ENCODE data around the gene EIF4A3. TPM values are rescaled to one million over a fixed set of nuclear protein-coding genes. Genes with fewer than 3 reads are reported as not detected.
A peak's percentile ranks its signal among the peaks of the same experiment; 100 is the strongest.

EIF4A3 gene
- total RNA-seq, 3 donors from 2014 or later = 46.2 to 93.1 (median 67.9) TPM

DNA sequence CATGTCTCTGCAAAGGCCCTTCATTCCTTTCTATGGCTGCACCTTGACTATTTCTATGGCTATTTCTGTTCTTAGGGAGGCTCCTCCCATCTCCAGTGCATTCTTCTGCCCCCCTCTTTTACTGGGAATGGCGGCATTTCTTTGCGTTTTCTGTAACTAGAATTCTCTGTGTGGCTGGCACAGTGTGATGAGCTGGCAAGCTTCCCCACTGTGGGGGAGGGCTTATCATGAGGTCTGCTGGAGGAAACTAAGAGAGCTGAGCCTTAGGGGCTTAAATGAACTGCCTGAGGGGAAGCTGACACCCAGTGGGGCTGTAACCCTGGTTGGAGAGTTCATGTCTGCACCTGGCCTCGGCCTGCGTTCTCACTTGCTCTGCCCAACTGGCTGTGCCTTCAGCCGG lies 21.4 kb upstream of the EIF4A3 start:
- TF ChIP-seq, protein P1, sequence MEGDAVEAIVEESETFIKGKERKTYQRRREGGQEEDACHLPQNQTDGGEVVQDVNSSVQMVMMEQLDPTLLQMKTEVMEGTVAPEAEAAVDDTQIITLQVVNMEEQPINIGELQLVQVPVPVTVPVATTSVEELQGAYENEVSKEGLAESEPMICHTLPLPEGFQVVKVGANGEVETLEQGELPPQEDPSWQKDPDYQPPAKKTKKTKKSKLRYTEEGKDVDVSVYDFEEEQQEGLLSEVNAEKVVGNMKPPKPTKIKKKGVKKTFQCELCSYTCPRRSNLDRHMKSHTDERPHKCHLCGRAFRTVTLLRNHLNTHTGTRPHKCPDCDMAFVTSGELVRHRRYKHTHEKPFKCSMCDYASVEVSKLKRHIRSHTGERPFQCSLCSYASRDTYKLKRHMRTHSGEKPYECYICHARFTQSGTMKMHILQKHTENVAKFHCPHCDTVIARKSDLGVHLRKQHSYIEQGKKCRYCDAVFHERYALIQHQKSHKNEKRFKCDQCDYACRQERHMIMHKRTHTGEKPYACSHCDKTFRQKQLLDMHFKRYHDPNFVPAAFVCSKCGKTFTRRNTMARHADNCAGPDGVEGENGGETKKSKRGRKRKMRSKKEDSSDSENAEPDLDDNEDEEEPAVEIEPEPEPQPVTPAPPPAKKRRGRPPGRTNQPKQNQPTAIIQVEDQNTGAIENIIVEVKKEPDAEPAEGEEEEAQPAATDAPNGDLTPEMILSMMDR (IDR thresholded peaks at IDR 0.05) = no peak
- TF ChIP-seq POLR2A (IDR thresholded peaks at IDR 0.05) = no peak
- DNase-seq (ENCODE audit: low spot score in 2 of 2) = no peak

DNA sequence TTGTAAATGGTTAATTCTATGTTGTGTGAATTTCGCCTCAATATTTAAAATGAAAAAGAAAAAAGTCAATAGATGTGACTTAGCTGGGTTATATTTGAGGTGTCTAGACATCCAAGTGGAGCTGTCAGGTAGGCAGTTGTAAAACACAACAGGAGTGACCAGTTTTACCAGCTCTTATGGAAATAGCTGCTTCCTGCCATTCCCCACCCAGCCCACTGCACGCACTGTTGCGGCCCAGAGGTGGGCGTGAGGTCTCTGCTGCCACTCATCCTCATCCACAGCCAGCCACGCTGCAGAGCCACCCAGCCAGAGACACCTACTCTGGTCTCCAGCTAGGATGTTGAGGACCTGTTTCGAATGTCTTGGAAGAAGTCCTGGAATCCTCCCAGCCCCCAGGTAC lies 19.5 kb upstream of the EIF4A3 start:
- Histone ChIP-seq H3K9me3 (no peaks in the 10 kb centered on the region), H3K4me3 (no peak overlapping the region), H3K27ac (no peak overlapping the region)

More for the DNA sequence above, 21.4 kb upstream of the EIF4A3 start:
- Histone ChIP-seq H3K9me3 (no peaks in the 10 kb centered on the region), H3K27ac (peak overlapping the region in 1 of 2 donors; percentile 81), H3K4me1 (no peaks in the 10 kb centered on the region), H3K27me3 (no peaks in the 10 kb centered on the region), H3K4me3 (no peak overlapping the region), H3K36me3 (no peaks in the 10 kb centered on the region)
- intact Hi-C loops (cut with DNase I; ENCODE audit: low total_unique reads) = no loop called here

DNA sequence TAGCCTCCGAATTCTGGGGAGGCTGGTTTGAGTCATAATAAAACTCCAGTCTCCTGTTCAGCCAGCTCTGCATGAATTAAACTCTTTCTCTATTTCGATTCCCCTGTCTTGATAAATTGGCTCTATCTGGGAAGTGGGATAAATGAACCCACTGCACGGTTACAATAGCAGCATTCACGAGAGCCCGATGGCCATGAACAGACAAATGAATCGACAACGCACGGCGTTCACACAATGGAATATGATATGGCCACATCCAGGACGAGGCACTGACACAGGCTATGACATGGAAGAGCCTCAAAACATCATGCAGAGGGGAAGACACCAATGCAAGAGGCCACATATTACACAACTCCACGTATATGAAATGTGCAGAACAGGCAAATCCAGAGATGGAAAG lies 17.3 kb upstream of the EIF4A3 start:
- Histone ChIP-seq H3K27ac (no peak overlapping the region), H3K36me3 (no peaks in the 10 kb centered on the region), H3K9me3 (no peaks in the 10 kb centered on the region), H3K4me1 (no peaks in the 10 kb centered on the region), H3K4me3 (no peak overlapping the region), H3K27me3 (no peaks in the 10 kb centered on the region)
- intact Hi-C loops (cut with DNase I; ENCODE audit: low total_unique reads) = no loop called here
- TF ChIP-seq, protein P1 (IDR thresholded peaks at IDR 0.05) = no peak
- TF ChIP-seq POLR2A (IDR thresholded peaks at IDR 0.05) = no peak
- no peak for TF ChIP-seq POLR2AphosphoS5 (IDR thresholded peaks at IDR 0.05)
- no peak for DNase-seq (ENCODE audit: low spot score in 2 of 2)

More for the DNA sequence above, 19.5 kb upstream of the EIF4A3 start:
- Histone ChIP-seq H3K36me3 (no peaks in the 10 kb centered on the region), H3K4me1 (no peaks in the 10 kb centered on the region), H3K27me3 (no peaks in the 10 kb centered on the region)
- intact Hi-C loops (cut with DNase I; ENCODE audit: low total_unique reads) = no loop called here
- TF ChIP-seq POLR2A (IDR thresholded peaks at IDR 0.05) (no peak), POLR2AphosphoS5 (IDR thresholded peaks at IDR 0.05) (no peak)
- no peak for DNase-seq (ENCODE audit: low spot score in 2 of 2)

DNA sequence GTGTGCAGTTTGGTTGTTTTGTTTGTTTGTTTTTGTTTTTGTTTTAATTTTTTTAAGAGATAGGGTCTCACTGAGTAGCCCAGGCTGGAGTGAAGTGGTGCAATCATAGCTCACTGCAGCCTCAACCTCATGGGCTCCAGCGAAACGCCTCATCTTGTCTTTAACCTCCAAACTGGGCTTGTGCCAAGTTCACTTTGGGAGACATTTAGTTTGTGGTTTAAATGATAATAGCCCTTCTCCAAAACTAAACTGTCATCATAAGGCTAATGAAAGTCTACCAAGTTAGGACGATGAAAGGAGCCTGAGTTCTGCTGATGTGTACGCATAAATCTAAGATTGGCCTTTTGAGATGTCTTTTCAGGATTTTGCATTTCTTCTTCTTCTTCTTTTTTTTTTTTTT lies 16.4 kb upstream of the EIF4A3 start:
- no peak overlapping the region for H3K27ac ChIP-seq
- no peak overlapping the region for H3K4me3 ChIP-seq
- no peaks in the 10 kb centered on the region for H3K4me1 ChIP-seq
- DNase-seq (ENCODE audit: low spot score in 2 of 2) = no peak
- TF ChIP-seq POLR2AphosphoS5 (IDR thresholded peaks at IDR 0.05) (no peak), POLR2A (IDR thresholded peaks at IDR 0.05) (no peak)
- TF ChIP-seq, protein P1 (IDR thresholded peaks at IDR 0.05) = no peak
- H3K9me3 ChIP-seq = no peaks in the 10 kb centered on the region
- H3K27me3 ChIP-seq = no peaks in the 10 kb centered on the region
- intact Hi-C loops (cut with DNase I; ENCODE audit: low total_unique reads) = no loop called here
- no peaks in the 10 kb centered on the region for H3K36me3 ChIP-seq

DNA sequence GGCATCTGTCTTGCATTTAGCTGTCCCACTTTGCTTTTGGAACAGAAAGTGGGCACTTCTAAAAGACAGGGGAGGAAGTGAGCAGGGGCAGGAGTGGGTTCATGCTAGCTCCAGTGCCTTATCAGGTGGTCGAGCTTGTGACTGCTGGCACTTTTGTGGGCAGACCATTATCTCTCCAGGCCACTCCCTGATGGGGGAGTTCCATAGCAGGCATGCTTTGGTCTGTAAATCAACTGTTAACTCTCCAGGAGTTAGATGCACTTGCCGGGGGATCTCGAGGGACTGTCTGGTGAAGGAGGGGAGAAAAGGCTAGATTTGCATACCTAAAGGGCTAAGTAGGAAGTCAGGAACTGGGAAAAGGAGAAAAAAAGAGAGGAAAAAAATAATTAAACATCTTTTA lies 13.6 kb upstream of the EIF4A3 start:
- no peak for DNase-seq (ENCODE audit: low spot score in 2 of 2)

More for the DNA sequence above, 13.6 kb upstream of the EIF4A3 start:
- TF ChIP-seq, protein P1 (IDR thresholded peaks at IDR 0.05) = no peak
- TF ChIP-seq POLR2AphosphoS5 (IDR thresholded peaks at IDR 0.05) (no peak), POLR2A (IDR thresholded peaks at IDR 0.05) (no peak)
- Histone ChIP-seq H3K4me3 (no peak overlapping the region), H3K27me3 (no peaks in the 10 kb centered on the region), H3K9me3 (peaks cover 3 to 4% of the 10 kb centered on the region in 2 donors), H3K36me3 (no peaks in the 10 kb centered on the region), H3K27ac (no peak overlapping the region), H3K4me1 (no peaks in the 10 kb centered on the region)
- intact Hi-C loops (cut with DNase I; ENCODE audit: low total_unique reads) = no loop called here
